Progenitor cell of endocrine pancreas (in vitro differentiated cells): ENCODE measurements around the gene RNF223. TPM values are rescaled to one million over a fixed set of nuclear protein-coding genes. Genes with fewer than 3 reads are reported as not detected.
"Not testable (repeated sequence)": the region's sequence is repeated elsewhere in the genome, so short reads cannot be mapped to it uniquely, and the experiment has no call there.

ENCODE experiments used
- DNase-seq: peaks from one replicate; pipeline ENCODE4 v3.0.0; 2021; ENCODE audit warnings: low spot score; ENCODE audit not compliant: unreplicated experiment
- H3K27ac Mint-ChIP-seq: 2 replicates; pipeline ENCODE4 v1.8.0; 2021; ENCODE audit warnings: mild to moderate bottlenecking, moderate library complexity, mixed read lengths
- H3K27me3 Mint-ChIP-seq: 2 replicates; pipeline ENCODE4 v1.8.0; 2021; ENCODE audit warnings: mixed read lengths
- H3K36me3 Mint-ChIP-seq: 2 replicates; pipeline ENCODE4 v1.8.0; 2022; ENCODE audit warnings: mixed read lengths; ENCODE audit not compliant: insufficient read depth
- H3K4me1 Mint-ChIP-seq: 2 replicates; pipeline ENCODE4 v1.8.0; 2021; ENCODE audit warnings: low read depth, mixed read lengths
- H3K4me3 Mint-ChIP-seq: 2 replicates; pipeline ENCODE4 v1.8.0; 2021; ENCODE audit warnings: low read depth, mild to moderate bottlenecking, moderate library complexity, mixed read lengths
- H3K9me3 Mint-ChIP-seq: 2 replicates; pipeline ENCODE4 v1.8.0; 2021; ENCODE audit warnings: low read depth, mixed read lengths
- total RNA-seq: library from RNA; stranded (reverse); gene quantifications from 2 replicates; pipeline ENCODE4 v1.2.1, GENCODE V29; 2021
- TF ChIP-seq, protein P1 (sequence below): fragments of 200-600 bp; sonication (generic); IDR thresholded peaks from one replicate; pipeline ENCODE4 v1.5.0; 2021; ENCODE audit warnings: antibody characterized with exemption, mild to moderate bottlenecking; ENCODE audit not compliant: unreplicated experiment

The RNF223 gene
- total RNA-seq, 1 donor from 2014 or later: not detected

DNA sequence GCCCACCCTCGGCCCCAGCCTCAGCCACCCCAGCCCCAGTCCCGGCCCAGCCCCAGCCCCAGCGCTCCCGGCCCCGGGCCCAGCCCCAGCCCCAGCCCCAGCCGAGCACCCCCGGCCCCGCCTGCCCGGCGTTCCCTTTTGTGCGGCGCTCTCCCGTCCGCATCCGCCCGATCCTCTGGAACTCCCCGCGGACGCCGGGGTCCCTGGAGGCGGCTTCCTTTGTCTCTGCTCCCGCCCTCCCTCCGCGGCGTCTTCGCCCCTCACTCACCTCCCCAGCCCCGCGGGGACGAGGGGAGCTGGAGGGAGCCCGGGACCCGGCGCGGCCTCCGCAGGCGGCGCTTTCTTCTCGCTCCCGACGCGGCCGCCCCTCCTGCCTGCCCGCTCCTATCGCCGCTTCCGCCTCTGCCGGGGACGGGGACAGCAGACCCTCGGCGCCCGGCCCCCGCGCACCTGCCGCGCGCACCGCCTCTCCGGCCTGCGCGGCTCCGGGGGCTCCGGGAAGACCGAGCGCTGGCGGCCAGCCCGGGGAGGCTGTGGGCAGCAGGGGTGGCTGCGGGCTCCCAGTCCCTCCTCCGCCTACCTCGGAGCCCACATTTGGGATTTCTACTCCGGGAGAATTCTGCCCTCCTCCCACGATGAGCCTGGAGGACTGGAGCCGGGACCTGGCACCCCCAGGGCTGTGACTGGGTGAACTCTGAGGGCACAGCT is 40.2 kb downstream of the RNF223 start:
- TF ChIP-seq, protein P1, sequence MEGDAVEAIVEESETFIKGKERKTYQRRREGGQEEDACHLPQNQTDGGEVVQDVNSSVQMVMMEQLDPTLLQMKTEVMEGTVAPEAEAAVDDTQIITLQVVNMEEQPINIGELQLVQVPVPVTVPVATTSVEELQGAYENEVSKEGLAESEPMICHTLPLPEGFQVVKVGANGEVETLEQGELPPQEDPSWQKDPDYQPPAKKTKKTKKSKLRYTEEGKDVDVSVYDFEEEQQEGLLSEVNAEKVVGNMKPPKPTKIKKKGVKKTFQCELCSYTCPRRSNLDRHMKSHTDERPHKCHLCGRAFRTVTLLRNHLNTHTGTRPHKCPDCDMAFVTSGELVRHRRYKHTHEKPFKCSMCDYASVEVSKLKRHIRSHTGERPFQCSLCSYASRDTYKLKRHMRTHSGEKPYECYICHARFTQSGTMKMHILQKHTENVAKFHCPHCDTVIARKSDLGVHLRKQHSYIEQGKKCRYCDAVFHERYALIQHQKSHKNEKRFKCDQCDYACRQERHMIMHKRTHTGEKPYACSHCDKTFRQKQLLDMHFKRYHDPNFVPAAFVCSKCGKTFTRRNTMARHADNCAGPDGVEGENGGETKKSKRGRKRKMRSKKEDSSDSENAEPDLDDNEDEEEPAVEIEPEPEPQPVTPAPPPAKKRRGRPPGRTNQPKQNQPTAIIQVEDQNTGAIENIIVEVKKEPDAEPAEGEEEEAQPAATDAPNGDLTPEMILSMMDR: no peak
- peak overlapping the region; percentile 60 for H3K4me3 Mint-ChIP-seq
- peaks cover 7% of the 10 kb centered on the region for H3K4me1 Mint-ChIP-seq
- DNase-seq: no peak
- no peaks in the 10 kb centered on the region for H3K9me3 Mint-ChIP-seq
- H3K36me3 Mint-ChIP-seq: peaks cover 9% of the 10 kb centered on the region
- peaks cover 11% of the 10 kb centered on the region for H3K27me3 Mint-ChIP-seq
- H3K27ac Mint-ChIP-seq: no peak overlapping the region

DNA sequence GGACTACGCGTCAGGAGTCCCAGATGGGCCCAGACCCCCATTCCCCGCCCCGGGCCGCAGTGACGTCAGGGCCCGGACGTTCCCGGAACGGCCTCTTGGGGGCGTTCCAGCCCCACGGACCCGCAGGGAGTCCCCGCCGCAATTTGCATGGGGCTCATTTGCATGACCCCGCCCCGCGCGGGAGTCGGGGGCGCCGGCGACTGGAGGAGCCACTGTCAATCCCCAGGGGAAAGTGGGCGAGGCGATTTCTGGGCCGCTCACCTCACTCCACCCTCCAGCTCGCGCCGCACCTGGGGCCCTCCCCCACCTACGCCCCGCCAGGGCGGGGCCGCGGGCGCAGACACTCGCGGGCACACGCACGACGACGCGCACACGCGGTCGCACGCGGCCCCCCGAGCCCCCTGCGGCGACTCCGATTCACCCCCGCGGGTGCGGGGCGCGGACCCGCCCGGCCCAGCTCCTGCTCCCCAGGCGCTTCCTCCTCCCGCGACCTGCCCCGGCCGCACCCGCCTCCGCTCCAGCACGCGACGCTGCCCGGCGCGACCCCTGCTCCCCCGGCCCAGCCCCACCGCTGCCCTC is 41.0 kb downstream of the RNF223 start:
- peak; percentile 97 for DNase-seq
- peaks cover 4% of the 10 kb centered on the region for H3K36me3 Mint-ChIP-seq
- no peaks in the 10 kb centered on the region for H3K9me3 Mint-ChIP-seq
- peak overlapping the region; percentile 53 for H3K4me3 Mint-ChIP-seq
- TF ChIP-seq, protein P1: peak; percentile 80
- H3K4me1 Mint-ChIP-seq: peaks cover 7% of the 10 kb centered on the region
- peaks cover 4% of the 10 kb centered on the region for H3K27me3 Mint-ChIP-seq
- no peak overlapping the region for H3K27ac Mint-ChIP-seq

DNA sequence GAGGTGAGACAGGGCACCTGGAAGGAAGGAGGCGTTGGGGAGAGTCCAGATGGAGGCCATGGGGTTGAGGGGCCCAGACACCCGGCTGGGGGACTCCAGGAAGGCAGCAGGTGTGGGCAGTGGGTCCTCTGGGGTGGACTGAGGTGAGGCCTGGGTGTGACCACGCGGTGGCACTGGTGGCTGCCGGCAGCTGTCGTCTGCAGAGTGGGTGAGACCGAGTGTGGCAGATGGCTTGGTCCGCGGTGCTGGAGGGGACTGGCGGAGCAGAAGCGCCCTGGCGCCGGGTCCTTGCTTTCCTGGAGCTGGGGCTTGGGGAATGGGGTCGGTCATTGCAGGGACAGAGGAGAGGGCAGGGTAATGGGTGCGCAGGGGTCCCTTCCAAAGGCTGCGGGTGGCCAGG is 41.7 kb downstream of the RNF223 start:
- TF ChIP-seq, protein P1: no peak
- Mint-ChIP-seq H3K4me1 (peaks cover 7% of the 10 kb centered on the region), H3K36me3 (peaks cover 2% of the 10 kb centered on the region), H3K27ac (peak overlapping the region; percentile 85), H3K9me3 (no peaks in the 10 kb centered on the region), H3K27me3 (no peaks in the 10 kb centered on the region), H3K4me3 (peak overlapping the region; percentile 56)
- DNase-seq: no peak

DNA sequence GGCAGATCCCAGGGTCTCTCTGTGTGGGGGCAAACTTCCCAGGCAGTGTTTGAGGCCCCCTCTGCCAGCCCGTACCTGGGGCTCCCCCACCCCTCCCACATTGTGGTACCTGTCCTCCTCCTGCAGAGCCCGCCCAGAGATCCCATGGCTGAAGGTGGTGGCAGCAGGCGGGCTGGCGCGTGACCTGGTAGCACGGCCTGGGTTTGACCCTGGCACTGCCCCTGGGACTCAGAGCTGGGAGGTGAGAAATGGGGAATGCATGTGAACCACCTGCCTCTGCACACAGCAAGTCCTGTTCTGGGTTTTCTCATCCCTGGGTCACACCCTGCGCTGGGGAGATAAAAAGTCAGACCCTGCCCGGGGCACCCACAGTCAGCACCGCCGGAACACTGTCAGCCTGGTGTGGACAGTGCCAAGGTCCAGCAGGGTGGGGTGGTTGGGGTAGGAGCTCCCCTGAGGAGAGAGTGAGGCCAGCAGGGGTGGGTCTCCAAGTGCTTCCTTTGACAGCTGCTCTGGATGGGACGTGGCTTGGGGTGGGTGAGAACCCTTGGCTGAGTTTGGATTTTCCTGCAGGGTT is 42.4 kb downstream of the RNF223 start:
- H3K27ac Mint-ChIP-seq: no peak overlapping the region
- H3K9me3 Mint-ChIP-seq: no peaks in the 10 kb centered on the region
- H3K4me1 Mint-ChIP-seq: peaks cover 7% of the 10 kb centered on the region
- no peak overlapping the region for H3K4me3 Mint-ChIP-seq
- TF ChIP-seq, protein P1: no peak
- no peaks in the 10 kb centered on the region for H3K27me3 Mint-ChIP-seq
- H3K36me3 Mint-ChIP-seq: peaks cover 4% of the 10 kb centered on the region
- DNase-seq: no peak

DNA sequence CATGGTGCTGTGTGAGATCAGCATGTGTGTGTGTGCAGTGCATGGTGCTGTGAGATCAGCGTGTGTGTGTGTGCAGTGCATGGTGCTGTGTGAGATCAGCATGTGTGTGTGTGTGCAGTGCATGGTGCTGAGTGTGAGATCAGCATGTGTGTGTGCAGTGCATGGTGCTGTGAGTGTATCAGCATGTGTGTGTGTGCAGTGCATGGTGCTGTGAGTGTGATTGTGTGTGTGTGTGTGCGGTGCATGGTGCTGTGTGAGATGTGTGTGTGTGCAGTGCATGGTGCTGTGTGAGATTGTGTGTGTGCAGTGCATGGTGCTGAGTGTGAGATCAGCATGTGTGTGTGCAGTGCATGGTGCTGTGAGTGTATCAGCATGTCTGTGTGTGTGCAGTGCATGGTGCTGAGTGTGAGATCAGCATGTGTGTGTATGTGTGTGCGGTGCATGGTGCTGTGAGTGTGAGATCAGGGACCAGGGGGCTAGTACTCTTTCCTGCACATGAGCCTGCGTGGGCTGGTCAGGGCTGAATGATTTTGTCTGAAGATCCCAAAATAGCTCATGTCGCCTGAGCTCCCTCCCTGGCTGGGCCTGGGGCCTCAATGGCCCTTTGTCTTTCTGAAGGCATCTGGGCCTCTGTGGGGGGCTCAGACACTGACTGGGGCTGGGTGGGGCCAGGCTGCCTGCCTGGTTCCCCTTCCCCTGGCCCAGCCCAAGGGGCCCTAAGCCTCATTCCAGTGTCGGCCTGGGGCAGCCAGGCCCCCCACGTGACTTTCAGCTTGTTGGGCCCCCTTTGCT is 43.0 kb downstream of the RNF223 start:
- not testable (repeated sequence) for DNase-seq, H3K36me3 Mint-ChIP-seq, H3K27ac Mint-ChIP-seq, H3K4me1 Mint-ChIP-seq, H3K9me3 Mint-ChIP-seq, H3K27me3 Mint-ChIP-seq, H3K4me3 Mint-ChIP-seq
